Stimulated activated CD4-positive, alpha-beta T cell treated with anti-CD3 and anti-CD28 coated beads, TNF-alpha, amount 100 ng/mL, for 1 hour (primary cell): ENCODE measurements around the gene TEN1.
A peak's percentile ranks its signal among the peaks of the same experiment; 100 is the strongest.

Source experiments
- DNase-seq, 3 donors: peaks; one replicate each; pipeline ENCODE4 v3.0.0-alpha.2; 2020; ENCODE audit warnings: low read depth in 3 of 3, low spot score in 1 of 3

TEN1 gene

DNA sequence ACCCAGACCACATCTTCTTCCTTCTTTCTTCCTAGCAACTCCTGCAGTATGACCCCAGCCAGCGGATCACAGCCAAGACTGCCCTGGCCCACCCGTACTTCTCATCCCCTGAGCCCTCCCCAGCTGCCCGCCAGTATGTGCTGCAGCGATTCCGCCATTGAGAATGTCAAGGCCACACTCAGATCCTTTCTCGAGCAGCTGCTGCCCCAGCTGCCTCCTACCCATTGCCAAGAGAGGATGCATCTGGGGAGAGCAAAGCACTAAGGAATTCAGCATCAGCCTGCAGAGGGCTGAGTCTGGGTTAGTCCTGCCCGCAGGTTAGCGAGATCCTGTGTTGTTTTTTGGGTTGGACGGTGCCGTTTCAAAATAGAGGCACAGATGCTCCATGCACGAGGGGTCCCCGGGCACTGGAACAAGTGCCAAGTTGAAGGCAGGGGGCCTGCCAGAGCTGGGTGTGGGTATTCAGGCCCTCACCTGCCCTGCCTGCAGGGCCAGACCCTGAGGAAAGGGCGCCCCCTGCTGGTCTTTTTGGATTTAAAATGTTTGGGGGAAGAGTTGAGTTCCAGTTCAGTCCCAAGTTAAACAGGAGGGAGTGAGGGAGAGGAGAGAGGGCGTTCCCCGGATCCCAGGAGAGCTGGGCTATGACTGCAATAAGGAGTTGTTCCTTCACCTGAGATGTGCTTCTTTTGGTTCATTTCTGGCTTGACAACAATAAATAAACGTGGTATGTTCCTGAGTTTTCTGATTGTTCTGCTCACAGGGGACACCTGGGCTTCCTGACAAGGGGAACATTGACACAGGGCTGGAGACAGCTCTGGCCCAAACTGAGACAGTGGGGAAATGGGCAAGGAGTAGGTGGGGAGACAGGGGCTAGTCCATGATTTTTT lies 26.5 kb downstream of the TEN1 start:
- peak; percentile 49 to 74 (median 66) for DNase-seq

GRCh38 chr17:76007131-76007849 lies 28.2 kb downstream of the TEN1 start:
- no peak for DNase-seq

DNA sequence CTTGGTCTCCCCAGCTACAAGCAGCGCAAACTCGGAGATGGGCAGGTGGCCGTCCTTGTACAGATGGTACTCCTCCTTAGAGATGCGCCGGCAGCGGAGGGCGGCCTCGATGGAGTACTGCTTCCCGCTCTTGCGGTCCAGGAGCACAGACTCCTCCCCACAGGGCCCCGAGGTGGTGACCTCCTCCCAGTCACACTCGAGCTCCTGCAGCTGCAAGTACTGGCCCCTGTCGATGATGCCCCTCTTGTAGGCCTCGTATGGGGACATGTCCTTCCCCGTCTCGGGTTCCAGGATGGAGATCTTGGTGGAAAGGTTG lies 28.8 kb downstream of the TEN1 start:
- DNase-seq: no peak

- DNase-seq: no peak
Observed at GRCh38 chr17:76008208-76008607, 29.2 kb downstream of the TEN1 start.

DNA sequence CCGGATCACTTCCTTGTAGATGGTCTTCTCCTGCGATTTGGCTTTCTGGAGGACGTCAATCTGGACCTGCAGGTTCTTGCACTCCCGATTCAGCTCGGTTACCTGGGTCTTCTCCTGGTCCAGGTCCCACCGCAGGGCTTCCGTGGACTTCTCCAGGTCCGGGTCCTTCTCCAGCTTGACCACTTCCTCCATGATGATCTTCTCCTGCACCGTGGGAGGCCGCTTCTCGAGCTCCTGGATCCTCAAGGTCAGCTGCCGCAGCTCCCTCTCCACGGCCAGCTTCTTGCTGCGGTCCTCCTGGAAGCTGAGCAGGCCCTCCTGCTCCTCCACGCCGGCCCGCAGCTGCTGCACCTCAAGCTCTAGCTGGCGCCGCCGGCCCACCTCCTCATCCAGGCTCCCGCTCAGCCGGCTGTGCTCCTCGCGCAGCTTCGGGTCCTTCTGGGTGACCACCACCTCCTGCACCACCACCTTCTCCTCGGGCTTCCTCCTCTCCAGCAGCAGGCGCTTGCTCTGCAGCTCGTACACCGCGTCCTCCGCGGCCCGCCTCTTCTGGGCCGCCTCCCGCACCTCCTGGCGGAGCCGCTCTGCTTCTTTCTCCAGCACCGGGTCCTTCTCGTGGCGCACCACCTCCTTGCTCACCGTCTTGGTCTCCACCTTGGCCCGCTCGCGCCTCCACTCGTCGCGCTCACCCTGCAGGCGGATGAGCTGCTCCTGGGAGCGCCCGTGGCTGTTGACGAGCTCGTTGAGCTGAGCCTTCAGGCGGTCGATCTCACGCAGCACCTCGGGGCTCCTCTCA lies 29.8 kb downstream of the TEN1 start:
- no peak for DNase-seq

DNA sequence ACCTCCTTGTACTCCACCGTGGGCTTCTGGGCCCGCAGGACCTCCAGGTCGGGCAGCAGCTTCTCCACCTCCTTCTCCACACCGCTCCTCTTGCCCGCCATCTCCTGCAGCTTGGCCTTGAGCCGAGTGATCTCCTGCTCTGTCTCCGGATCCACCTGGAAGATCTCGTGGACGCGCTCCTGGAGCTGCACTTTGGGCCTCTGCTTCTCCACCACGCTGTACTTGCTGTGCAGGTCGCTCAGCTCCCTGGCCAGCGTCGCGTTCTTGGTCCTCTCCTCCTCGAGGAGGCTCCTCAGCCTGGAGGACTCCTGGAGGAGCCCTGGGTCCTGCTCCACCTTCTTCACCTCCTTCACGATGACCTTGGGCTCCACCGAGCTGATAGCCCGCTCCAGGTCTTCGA lies 30.4 kb downstream of the TEN1 start:
- no peak for DNase-seq

- DNase-seq: no peak
Observed at GRCh38 chr17:76009969-76010661, 31.1 kb downstream of the TEN1 start.

- DNase-seq: no peak
Observed at GRCh38 chr17:76011951-76012350, 32.9 kb downstream of the TEN1 start.

- DNase-seq: no peak
Observed at GRCh38 chr17:76013377-76013932, 34.4 kb downstream of the TEN1 start.

- DNase-seq: peak; percentile 54 to 60 (median 60)
Observed at GRCh38 chr17:76014100-76014924, 35.3 kb downstream of the TEN1 start.

- DNase-seq: no peak
Observed at GRCh38 chr17:76014925-76015261, 35.9 kb downstream of the TEN1 start.

- DNase-seq: no peak
Observed at GRCh38 chr17:76017481-76018339, 38.7 kb downstream of the TEN1 start.

DNA sequence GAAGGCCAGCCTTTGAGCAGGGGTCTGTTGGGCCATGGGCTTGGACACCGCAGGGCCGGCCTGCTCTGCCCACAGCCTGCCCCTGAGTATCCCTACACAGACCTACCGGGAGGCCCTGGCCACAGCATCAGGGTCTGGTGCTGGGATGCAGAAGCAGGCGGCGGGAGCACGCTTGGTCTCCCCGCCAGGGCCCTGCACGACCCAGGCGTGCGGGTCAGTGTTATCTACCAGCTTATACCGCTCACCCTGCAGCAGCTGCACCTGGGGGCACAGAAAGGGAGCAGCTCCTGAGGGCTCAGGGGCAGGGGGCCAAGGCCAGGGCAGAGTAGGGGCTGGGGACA lies 39.3 kb downstream of the TEN1 start:
- DNase-seq: no peak

GRCh38 chr17:76018801-76019200 lies 39.8 kb downstream of the TEN1 start:
- no peak for DNase-seq

- DNase-seq: no peak
Observed at GRCh38 chr17:76019833-76020467, 40.9 kb downstream of the TEN1 start.

DNA sequence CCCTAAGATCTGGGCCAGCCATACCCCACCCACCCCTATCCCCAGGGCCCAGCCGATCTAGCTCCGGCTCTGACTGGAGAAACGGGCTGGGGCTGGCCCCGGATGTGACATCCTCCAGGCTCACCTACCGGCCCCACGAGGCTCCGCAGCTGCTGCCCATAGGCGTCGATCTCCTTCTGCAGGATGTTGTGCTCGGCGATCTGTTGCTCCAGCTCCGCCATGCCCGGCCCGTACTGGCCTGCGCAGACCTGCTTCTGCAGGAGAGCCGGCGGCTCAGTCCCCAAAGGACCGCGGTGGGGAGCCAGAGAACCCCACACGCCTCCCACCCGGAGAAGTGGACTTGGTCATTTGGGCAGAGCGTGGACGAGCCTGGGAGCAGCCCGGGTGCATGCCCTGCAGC lies 43.2 kb downstream of the TEN1 start:
- DNase-seq: no peak

DNA sequence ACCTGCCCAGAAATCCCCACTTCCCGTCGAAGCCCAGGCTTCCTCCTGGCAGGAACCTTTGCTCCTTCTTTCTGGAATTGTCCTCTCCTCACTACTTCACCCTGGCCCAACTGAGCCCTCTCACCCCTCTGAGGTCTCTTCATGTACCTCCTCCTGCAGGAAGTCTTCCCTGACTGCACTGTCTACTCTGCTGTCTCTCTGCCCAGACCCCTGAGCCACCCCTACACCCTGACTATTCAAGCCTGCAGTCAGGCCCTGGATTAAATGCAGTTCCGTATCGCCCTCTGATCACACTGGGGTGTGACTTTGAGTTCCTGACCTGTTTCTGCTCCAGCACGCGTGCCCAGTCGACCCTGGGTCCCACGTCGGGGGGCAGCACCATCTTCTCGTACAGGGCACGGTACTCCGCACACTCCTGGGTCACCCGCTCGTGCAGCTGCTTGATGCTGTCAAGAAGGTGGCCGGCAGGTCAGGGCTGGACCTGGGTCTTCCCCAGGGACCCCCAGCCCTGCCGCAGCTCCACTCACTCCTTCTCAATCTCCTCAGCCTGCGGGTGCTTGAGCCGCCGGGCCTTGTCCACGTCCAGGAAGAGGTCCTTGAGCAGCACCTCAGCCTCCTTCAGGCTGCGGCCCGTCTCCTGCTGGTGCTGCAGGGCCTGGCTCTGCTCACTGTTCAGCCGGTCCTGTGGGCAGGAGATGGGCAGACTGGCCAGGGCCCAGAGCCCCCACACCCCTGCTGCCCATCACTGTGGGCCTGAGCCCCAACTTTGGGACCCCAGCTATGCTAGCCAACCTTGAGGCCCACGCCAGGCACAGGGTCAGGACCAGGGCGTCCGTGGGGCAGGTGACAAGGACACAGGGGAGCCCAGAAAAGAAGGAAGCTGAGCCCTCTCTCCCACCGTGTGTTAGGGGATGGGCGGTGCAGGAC lies 44.2 kb downstream of the TEN1 start:
- no peak for DNase-seq

DNA sequence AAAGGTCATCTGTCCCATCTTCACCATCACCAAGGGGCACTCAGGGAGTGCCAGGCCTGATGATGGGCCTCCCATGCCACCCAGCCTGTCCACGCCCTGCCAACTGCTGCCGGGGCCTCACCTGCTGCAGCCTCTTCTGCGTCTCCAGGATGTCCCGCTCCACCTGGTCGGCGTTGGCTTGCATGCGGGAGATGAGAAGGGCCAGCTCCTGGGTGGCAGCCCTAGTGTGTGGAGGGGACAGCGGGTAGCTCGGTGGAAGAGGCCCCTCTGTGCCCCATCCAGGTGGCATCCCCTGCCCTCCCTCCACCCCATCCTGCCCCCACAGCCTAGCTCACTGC lies 44.8 kb downstream of the TEN1 start:
- no peak for DNase-seq
